NCI-H510A (cell line): ENCODE measurements around the gene PAPOLB.

Source experiments
- DNase-seq: peaks from one replicate; lab custom pipeline; 2025; lab: John Stamatoyannopoulos, UW

The PAPOLB gene

DNA sequence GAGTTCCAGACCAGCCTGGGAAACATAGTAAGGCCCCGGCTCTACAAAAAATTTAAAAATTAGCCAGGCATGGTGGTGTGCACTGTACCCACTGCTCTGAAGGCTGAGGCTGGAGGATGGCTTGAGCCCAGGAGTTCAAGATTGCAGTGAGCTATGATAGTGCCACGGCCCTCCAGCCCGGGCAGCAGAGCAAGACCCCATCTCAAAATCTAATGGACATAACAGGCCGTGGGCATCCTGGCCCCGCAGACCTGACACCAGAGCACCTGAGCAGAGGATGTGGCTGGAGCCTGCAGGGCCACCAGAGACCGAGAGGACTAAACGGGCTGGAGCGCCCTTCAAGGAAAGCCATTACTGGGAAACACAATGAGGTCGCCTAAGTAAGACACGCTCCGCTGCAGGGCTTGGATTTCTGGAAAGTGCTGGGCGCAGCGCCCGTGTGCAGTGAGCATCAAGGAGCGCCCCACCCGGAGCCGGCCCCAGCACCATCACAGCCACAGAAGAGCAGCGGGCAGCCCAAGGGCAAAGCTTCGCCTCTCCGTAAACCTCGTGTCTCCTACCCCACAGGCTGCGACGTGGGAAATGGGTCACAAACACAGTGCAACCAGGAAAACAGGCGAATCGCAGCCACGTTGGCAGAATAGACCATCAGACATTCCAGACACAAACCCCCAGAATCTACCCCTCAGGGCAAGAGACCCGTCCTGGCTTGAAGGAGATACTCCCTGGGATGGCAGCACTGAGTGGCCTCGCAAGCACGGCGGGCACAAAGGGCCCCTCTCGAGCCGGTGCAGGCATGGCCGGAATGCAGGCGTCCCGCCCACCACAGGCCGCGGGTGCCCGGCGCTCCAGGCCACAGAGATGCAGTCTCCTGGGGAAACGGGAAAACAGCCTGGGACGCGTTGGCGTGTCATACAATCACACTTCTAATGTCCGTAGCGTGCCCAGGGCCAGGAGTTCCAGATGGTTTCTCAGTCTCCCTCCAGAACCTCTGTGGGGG, 16.8 kb upstream of the PAPOLB start:
- no peak for DNase-seq

DNA sequence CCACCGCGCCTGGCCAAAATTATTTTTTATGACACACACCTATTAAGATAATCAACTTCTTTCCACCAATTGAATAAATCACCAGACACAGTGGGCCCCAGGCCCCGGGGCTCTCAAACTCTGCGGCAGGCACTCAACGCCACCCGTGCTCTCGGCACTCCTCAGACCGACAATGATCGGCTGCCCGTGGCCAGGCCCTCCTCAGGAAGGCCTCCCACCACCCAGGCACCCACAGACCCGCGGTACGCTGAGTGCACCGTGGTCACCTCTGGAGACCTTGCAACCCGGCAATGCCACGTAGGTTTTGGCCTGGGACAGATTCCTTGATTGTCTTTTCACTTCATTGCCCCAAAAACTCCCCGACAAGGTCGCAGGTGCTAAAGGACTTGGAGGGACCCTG, 14.8 kb upstream of the PAPOLB start:
- DNase-seq: no peak

DNA sequence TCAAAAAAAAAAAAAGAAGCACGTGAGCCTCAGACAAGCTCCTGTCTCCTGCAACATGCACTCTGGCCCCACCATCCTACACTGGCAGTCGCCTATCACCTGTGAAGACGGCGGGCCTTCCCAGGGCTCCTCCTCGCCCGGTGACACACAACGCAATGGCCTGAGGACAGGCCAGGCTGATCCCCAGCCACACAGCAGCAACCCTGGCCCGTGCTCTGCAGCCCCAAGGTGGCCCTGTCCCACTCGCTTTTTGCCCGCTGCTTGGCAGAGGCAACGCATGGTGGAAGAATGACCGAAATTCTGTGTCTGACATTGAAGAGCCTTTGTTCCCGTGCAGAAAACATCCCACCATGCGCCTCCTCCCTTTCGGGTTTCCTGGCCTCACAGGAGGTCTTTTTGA, 13.6 kb upstream of the PAPOLB start:
- no peak for DNase-seq

DNA sequence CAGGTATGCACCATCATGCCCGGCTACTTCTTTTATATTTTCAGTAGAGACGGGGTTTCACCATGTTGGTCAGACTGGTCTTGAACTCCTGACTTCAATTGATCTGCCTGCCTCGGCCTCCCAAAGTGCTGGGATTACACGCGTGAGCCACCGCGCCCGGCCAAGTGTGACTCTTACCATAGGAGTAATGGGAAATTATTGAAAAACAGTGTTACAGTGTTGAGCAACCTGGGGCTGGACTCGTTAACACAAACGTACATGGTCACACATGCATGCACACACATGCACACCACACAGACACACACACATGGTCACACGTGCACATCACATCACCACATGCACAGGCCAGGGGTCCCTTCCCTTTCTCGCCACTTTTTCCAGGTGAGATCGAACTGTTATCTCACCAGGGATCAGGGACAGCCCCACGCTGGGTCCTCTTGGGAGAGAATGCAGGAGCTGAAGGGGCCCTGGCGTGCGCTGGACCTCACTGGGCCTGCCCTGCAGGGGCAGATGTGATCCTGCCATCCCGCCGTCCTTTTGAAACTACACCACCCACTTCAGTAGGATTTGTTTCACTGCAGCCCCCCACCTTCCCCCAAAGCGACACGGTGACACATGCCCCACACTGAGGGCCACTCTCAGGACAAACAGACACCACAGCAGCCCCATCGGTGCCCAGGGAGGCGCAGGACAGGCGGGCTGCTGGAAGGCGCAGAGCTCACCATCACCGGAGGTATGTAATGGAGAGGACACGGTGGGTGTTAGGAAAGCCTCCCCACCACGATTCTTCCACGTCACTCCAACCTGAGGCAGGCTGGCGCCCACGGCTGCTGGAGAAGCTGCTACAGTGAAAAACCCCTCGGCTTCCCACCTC, 11.5 kb upstream of the PAPOLB start:
- DNase-seq: no peak

DNA sequence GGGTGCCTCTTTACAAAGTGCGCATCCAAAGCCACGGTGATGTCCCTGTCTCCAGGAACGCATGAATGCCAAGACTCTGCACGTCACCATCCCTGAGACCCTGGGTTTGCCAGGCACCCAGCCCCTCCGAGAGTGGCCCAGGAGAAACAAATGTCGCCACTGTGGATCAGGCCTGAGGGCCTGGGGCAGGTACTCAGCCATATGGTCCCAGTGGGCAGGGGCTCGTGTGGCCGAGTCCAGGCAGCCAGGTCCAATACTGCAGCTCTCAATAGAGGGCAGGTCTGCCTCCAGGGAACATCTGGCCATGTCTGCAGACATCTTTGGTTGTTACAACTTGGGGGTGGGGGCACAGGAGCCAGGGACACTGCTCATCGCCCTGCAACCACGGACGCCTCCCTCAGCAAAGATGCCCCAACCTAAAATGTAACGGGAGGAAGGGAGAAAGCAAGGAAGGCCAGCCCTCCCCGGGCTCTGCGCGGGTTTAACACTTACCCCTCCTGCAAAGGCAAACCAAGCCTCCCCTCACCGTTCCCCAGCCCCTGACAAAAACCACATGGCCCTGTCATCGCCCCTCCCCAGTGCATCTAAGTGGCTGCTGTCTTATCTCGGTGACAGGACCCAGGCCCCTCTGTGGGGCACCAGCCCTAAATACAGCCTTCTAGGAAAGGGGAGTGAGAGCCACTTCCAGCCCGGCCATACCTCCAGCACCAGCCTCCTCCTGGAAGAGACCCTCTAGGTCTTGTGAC, 10.3 kb upstream of the PAPOLB start:
- DNase-seq: no peak

DNA sequence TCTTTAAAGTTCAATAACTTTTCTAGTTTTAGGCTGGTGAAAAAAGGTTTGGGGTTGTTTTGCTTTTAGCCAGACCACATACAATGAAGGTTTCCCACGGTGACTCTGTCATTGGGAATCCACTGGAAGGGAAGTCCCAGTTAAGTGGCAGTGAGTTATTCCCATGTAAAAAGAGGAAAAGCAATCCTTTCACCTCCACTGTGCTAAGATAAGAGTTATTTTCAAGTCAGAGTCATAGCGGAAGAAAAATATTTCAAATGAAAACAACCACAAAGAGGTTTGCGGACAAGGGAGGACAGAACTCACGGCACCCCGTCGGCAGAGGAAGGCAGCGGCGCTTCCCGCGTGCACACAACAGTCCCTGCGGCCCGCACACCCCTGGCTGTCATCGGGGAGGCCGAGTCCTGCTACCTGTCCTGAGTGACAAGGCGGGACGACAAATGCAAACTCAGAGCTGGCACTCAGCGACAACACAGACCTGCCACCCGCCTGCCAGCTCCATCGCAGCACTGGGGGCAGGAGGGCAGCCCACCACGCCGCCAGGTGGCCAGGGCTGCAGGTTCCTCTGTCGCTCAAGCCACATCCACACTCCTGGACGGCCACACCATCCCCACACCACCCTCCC, 9.3 kb upstream of the PAPOLB start:
- DNase-seq: no peak

DNA sequence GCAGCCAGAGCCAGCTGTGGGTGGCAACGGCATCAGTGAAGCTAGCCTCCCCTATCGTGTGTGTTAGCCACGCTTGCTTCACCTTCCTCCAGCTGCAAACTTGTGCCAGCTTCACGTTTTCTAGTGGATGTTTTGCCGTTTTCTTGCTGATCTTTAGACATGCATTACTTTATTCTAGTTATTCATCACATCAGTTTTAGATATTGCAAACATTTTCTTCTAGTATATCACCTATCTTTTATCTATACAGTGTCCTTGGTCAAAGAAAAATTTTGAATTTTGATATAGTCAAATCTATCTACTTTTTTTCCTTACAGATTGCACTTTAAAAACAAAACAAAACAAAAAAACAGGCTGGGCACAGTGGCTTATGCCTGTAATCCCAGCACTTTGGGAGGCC, 6.7 kb upstream of the PAPOLB start:
- DNase-seq: no peak

DNA sequence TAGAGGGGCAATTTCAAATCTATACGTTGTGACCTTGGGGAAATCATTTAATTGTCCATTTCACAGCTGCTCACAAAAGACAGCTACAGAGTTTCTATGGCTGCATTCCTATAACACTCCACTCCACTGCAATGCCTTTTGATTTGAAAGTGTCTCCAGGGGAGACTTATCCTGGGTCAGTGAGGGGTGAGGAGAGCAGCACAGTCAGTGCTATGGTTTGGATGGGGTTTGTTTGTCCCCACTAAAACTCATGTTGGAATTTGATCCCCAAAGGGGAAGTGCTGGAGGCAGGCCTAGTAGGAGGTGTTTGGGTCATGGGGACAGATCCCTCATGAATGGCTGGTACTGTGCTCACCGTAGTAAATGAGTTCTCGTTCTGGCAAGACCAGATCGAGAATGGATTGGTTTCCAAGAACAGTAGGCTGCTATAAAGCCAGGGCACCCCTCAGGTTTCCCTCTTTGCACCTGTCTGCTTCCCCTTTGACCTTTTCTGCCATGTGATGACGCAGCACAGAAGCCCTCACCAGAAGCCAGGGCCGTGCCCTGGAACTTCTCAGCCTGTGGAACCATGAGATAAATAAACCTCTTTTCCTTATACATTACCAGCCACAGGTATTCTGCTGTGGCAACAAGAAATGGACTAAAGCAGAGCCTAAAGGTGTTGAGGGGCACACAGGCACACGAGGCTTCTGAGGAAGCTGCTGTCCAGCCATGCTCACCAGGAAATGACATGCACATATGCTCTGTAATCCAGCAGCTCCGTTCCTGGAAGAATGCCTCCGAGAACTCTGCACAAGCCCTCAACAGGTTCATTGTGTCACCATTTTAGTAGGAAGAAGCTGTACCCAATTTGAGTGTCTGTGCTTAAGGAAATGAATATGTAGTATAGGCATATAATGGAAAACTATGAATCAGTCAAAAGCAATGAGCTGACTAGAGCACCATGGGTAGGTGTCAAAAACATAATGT, 5.0 kb upstream of the PAPOLB start:
- no peak for DNase-seq

DNA sequence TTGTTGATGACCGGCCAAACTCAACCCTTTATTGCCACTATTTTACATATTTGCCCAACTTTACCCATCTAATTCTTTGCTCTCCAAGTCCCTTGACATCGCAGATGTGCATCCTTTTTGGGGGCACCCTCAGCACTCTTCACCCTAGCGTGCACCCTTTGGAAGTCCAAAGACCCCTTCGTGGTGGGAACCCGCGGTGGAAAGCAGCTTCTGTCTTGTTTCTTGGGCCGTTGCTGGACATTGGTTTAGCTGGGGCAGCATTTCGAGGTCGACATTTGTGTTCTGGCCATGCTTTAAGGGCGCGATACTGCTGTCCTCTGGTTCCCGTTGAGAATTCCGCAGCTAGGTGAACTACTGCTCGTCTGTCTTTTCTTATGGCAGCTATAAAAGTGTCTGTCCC, 326 bp upstream of the PAPOLB start:
- no peak for DNase-seq

DNA sequence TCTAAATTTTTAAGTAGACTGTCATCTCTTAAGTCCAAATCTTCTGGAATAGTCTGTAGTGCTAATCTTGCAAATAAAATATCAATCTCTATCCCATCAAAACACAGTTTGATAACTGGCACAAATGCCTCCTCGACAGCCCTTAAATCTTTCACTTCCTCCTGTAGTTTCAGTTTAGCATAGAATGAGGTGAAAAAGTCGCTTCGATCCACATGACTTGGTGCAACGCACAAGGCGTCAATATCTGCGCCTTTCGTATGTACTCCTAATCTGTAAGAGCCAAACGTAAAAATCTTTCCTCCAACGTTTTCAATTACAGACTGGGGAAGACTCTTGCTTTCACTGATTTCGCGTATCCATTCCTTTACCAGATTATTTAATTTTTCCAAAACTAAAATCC, 603 bp downstream of the PAPOLB start:
- no peak for DNase-seq

DNA sequence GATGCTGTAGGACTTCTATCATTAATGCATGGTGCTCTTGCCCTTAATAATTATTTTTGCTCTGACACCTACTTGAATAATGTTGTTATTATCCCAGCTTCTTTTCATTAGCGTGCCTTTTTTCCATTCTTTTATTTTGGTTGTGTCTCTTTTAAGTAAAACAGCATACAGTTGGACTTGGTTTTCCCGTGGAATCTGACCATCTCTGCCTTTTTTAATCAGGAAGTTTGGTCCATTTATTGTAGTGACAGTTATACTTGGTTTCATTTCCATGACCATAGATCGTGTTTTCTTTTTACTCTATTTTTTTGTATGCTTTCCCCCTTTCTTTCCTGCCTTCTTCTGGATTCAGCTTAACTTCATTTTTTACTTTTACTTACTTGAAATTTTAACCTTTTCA, 4.6 kb downstream of the PAPOLB start:
- no peak for DNase-seq

DNA sequence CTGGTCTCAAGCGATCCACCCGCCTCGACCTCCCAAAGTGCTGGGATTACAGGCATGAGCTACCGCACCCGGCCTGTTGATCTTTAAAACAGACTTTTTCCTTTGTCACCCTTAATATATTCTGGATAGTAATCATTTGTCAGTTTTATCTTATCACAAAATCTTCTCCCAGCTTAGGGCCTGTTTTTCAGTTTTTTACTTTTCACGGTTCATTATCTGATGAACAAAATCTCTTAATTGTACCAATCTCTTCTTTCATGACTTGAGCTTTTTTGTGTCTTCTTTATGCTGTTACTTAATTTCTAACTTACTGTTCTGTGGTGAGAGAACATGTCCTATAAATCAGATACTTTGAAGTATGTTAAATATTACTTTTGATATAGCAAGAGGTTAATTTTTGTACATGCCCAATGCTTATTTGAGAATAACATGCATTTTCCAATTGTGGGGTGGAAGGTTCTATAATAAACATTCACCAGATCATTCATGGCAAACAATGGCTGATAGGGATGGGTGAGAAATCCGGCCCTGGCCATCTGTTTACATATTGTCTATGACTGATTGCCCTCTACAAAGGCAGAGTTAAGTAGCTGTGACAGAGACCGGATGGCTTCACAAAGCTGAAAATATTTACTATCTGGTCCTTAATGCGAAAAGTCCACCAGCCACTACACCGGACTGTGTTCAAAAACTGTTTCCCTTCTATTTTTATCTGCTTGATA, 5.3 kb downstream of the PAPOLB start:
- no peak for DNase-seq

DNA sequence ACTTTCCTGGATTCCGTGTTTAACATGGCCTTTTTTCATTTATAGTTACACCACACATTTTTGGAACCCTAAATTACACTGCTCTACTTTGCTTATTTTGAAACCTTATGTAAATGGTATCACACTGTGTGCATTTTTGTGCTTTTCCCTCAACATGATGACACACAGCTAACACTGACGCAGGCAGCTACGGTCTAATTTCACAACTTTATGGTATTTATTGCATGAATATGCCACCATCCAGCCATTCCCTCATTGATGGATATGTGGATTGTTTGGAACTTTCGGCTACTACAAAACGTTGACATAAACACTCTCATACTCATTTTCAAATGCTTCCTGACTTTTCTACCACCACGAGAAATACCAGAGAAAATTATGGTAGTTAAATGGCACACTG, 6.9 kb downstream of the PAPOLB start:
- DNase-seq: no peak

DNA sequence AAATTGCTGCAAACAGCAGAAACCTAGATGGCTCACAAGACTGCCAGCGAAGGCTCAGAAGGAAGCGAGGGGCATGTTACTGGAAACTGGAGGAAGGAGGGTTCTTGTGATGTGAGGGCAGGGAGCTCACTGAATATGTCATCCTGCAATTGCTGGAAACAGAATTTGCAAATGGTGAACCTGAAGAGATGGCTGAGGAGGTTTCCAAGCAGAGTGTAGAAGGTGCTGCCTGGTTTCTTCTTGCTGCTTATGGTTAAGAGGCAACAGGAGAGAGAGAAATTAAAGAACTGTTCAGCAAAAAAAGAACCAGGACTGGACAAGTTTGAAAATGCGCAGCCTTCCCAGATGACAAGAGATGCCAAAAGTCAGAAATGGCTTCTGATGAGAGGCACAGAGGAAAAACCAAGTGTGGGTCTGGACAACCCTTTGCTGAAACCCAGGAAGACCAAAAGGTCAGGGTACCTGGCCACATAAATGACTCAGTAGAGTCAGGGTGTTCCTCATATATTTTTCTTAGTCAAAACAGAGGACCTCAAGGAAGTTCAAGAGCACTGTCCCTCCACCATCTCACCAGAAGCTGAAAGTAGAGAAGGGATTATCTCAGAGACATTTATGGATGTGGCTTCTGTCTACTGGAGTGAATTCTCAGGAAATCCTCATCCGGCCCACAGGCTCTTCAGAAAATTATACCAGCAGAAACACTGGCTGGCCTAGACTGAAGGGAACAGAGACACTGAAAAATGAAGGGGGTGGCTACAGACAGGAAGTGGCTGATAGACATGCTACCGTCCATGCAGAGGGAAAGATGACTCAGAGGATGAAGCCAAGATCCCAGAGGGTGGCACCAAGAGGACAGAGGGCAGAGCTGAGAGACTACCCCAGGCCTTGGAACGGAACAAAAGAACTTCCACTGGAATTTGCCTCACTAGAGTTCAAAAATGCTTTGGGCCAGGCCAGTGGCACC, 10.1 kb downstream of the PAPOLB start:
- no peak for DNase-seq

DNA sequence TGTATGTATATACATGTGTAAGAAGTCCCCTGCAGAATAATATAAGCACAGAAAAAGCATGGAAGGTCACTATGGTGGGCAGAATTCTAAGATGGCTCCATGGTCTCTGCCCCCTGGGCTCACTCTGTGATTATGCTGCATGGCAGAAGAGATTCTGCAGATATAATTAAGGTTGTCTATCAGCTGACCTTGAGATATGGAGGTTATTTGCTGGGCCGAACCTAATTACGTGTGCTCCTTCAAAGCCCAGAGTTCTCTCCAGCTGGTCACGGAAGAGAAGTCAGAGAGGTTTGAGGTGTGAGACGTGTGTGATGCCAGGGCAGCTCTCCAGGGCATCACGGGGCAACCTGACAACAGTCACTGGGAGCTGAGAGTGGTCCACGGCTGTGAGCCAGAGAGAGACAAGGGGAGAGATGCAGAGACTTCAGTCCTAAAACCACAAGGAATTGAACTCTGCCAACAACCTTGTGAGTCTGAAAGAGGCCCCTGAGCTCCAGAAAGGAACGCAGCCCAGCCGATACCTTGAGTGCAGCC, 11.5 kb downstream of the PAPOLB start:
- no peak for DNase-seq

DNA sequence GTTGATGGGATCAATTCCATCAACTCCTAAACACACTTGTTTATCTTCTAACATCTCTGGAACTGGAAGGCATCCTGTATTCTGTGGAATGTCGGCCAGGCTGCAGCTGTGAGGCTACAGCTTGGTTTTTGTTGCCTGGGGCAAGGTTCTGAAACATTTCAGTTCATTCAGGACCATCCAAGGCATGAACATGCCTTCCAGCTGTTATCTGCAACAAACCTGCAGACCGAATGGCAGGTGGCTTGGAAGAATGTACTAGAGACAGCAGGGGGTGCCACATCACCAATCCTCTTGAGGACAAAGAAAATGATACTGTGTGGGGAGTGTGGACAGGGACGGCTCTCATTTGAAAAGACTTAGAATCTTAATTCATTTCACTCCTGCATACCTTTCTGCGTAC, 12.4 kb downstream of the PAPOLB start:
- peak; percentile 31 for DNase-seq

DNA sequence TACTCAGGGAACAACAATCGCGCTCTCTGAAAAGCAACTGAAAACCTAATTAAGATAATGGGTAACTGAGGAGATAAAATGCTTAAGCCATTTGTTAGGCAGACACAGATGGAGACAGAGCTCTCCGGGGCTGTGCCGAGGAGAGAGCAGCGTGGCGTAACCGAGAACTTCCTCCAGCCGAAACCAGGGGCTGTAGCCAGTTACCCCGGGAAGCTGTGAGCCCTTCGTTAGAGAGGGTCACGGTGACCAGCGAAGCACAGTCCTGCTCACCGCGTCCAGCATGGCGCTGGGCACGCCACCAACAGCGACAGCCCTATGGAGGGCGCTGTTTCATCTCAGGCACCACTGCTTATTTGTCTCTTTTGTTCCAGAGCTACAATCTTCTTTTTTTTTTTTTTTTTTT, 16.1 kb downstream of the PAPOLB start:
- DNase-seq: no peak

DNA sequence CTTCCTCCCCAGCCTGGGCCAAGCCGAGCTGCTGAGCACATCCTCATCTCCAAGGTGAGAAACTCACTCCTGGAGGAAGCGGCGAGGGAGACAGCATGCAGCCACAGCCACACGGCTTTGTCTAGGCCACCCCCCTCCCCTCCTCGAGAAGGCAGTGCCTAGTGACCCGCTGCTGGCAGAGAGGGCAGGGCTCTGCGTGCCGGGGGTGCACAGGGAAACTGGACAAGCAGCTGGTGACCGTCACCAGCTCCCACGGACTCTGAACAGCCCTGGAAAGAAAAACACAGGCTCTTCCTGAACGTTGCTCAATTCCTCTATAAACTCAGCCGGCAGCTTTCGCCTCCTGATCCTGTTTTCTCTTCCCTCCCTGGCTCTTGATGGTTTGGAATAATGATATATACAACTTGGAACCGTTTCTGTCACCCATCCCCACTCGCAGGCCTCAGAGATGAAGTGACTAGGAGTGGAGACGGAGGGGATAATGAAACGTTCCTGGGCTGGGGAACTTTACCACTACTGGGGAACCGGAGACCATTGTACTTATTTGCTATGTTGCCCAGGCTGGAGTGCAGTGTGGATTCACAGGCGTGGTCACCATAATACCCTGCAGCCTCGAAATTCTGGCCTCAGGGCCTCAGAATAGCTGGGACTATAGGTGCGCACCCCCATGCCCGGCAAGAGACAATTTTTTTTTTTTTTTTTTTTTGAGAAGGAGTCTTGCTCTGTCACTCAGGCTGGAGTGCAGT, 19.3 kb downstream of the PAPOLB start:
- DNase-seq: no peak
